Stimulated activated CD8-positive, alpha-beta memory T cell treated with anti-CD3 and anti-CD28 coated beads, Interleukin-7, amount 100 ng/mL, for 4 hours (primary cell): ENCODE measurements around the gene DDAH1.

Experiments
- DNase-seq, 2 donors: peaks; one replicate each; pipeline ENCODE4 v3.0.0-alpha.2; 2020; ENCODE audit warnings: low read depth in 2 of 2

Gene DDAH1

DNA sequence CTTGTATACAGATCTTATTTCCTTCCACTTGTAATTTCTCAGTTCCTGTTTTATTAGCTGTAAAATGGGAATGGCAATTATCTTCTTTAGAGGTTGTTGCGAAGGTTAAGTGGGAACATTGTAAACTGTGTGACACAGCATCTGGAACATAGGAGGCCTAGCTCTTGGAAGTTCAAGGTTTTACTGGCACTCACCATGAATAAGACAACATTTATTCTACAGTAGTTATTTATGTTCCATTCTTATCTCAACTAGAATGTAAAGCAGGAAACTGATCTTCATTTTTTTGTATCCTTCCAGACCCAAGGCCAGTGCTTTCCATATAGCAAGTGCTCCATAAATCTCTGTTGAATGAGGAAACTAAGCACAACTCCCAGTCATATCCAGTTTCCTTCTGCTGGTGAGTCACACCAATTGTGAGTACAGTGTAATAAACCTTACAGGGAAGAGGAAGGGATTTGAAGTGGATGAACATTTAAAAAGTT lies 189.9 kb downstream of the DDAH1 start:
- no peak for DNase-seq

- DNase-seq, result no peak
These were observed 191.6 kb downstream of the DDAH1 start for GRCh38 chr1:85273397-85273796.

- no peak for DNase-seq
These were observed 196.0 kb downstream of the DDAH1 start for GRCh38 chr1:85268801-85269585.
